ENCODE data around the gene DCAF17.
"Not testable (repeated sequence)": the region's sequence is repeated elsewhere in the genome, so short reads cannot be mapped to it uniquely, and the experiment has no call there.

Gene DCAF17

DNA sequence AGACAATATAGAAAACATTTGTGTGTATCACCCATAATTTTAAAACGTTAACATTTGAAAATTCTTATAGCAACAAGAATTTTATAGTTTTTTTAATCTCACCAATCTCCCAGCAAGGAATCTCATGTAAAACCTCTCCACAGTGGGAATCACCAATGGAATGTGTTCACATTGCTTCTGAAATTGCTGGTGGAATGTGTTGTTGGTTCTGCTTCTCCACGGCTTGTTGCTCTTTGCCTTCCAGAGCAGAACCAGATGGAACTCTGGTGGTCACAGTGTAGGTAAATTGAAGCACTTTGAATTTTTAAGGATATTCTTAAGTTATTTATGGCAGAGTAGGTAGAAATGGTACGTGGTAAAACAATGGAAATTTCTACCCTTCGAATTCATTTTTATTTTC, 35.1 kb downstream of the DCAF17 start:
- DNase-seq, result no peak

DNA sequence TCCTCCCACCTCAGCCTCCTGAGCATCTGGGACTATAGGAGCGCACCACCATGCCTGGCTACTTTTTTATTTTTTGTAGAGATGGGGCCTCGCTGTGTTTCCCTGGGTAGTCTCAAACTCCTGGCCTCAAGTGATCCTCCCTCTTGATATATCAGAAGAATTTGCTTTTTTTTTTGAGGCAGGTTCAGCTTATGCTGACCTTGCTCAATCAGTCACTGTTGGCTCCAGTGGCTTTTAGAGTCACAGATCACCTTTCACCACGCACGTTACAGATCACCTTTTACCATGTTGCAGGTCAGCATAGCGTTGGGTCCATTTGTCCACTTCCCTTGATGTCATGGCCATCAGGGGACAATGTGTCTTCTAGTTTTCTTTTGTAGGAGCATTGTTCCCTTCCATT, 36.1 kb downstream of the DCAF17 start:
- DNase-seq, result no peak

DNA sequence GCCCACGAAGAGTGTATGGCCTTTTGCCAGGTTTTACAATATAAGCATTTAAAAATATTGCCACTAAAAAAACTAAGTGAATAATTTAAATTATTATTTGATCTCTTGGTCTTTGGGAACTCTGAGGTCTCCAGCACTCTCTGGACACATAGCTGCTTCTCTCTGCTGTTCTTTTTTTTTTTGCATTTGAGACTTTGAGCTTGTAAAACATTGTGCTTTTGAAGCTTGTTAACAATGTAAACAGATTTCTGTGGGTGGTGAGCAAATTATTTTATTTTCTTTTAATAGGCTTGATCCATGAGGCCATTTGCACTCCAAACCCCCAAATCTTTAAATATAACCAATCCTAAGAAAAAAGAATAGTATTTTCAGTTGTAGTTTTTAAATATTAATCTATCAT, 42.0 kb downstream of the DCAF17 start:
- DNase-seq, result no peak

DNA sequence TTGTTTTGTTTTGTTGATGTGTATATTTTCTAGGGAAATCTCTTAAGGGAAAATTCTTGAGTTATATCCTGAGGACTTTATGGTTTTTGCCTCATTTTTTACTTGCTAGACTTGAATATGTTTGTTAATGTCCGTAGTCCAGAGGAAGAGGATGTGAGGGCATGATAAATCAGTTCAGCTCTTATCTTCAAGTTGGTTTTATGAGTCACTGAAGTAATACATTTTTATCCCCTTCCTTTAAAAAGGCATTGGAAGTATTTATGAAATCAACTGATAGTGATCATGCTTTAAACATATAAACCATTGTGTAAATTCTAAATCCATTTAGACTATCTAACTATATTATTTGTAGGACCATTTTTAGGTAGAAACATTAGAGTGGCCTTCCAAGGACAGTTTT, 44.3 kb downstream of the DCAF17 start:
- DNase-seq, result no peak

DNA sequence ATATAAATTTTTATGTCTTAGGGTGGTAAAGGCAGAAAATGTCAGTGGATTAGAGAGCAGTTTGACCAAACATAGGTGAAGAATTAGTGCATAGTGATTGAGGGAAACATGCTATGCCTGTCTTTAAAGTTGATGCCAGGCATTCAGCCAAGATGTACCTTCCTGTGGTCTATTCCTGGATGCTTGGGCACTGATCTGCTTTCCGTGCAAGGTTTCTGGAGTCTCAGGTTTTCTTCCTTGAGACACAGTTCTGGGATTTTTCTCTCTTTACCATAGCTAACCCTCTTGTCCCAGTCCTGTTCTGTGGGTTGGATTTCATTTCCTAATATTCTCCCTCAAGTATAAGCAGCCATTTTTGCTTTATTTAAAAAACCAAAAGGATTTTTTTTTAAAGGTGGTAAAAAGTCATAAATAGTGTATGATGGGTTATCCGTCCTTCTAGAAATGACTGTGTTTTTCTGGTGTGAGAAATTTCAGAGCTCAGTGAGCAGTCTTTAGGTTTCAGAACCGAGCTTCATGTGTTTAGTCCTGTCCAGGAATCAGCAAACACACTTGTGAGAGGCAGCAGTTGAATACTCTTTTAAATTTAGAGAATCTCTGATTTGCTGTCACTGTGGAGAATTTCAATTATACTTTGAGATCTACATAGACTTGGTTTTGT, 45.3 kb downstream of the DCAF17 start:
- DNase-seq, result peak; percentile 62

DNA sequence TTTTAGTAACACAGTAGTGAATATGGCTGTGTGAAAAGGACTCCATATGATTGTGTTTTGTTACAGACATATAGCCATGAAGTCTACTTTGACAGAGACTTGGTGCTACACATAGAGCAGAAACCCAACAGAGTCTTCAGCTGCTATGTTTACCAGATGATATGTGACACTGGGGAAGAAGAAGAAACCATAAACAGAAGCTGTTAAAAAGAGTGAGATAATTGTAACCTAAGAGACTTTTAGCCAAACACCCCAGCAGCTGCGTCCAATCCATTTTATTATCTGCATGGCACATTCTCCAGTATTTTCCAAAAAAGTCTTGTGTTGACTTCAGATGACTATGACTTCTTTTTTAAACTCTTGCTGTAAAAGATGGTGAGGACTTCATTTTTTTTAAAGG, 46.9 kb downstream of the DCAF17 start:
- no peak for DNase-seq

DNA sequence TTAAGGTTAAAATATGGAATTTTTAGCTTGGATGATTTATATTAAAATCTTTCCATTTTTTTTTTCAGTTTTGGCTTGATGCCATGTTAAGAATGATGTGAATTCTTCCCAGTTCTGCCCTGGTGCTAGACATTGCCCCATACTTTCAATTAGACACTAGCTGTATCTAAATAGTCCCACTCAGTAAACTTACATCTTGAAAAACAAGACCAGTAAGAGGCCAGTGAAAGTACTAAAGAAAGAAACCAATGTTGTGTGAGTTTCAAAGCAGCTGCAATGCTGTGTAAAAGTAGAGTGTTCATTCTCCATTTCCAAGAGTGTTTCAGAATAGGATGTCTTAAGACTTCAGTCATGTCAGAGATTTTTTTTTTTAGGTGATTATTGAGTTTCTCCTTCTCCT, 48.3 kb downstream of the DCAF17 start:
- DNase-seq, result no peak

DNA sequence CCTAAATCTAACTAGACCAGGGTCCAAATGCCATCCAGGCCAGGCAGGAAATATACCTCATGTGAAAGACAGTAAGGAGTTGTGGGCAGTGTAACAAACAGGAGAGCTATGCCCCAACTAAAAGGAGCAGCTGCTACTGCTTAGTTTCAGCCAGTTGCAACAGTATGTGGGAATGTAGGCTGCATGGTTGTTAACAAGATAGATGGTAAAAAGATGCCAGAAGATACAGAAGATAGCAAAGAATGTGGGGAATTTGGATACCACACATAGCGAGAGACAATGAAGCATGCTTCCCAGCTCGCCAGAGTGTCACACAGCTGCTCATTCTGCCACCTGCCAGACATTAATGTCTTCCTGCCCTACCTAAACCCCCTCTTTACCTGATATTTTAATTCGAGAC, 48.9 kb downstream of the DCAF17 start:
- DNase-seq, result no peak

DNA sequence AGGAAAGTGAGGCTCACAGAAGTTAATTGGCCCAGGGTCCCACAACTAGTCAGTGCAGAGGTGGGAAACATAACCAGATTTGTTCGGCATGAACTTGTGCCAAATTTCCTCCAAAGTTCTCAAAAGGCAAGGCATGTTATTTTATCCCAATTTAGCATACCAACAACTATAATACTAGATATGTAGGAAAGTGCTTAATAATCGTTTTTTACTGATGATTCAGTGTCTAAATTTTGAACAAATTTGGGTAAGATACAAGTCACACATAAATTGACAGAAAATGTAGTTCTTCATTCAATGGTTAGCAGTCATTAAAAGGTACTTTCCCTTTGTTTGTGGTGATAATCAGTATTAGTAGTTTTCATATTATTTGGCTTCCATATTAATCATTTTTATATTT, 49.8 kb downstream of the DCAF17 start:
- DNase-seq, result no peak

DNA sequence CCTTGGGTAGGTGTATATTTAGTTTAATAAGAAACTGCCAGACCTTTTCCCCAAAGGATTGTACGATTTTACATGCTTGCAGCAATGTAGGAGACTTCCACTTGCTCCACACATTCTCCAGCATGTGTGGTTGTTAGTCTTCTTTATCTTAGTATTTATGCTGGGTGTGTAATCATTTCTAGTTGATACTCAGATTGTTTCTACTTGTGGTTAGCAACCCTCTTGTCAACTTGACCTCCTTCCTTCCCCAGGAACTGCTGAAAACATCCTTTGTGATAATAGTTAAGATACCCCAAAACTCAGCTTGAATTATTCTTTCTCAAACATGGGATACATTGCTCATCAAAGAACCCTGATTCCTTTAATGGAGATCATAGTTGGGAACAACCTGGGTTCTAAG, 51.1 kb downstream of the DCAF17 start:
- DNase-seq, result peak; percentile 7

DNA sequence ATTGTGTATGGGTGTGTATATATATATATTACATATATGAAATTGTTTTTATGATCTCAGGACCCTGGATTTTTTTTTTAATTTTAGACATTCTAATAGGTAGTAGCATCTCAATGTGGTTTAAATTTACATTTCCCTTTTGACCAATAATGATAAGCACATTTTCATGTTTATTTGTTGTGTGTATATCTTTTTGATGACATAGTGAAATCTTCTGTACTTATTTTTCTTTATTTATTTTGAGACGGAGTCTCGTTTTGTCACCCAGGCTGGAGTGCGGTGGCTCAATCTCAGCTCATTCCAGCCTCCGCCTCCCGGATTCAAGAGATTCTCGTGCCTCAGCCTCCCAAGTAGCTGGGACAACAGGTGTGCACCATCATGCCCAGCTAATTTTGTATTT, 53.2 kb downstream of the DCAF17 start:
- no peak for DNase-seq

DNA sequence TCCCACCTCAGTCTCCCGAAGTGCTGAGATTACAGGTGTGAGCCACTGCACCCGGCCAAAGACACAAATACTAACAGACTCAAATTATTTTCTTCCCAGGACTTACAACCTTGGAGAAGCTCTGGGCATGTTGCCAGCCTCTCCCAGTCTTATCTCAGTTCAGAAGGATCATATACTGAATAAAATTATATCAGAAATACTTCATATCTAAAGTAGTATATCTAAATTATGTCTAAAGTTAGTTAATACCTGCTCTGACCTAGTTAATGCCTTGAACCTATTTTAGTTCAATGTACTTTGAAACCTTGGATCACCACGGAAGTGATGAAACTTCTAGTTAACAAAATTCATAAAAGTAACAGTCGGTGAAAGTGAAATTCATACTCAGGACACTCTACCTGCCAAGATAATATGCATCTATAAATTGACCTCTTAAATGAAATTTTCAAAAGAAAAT, 53.8 kb downstream of the DCAF17 start:
- no peak for DNase-seq

DNA sequence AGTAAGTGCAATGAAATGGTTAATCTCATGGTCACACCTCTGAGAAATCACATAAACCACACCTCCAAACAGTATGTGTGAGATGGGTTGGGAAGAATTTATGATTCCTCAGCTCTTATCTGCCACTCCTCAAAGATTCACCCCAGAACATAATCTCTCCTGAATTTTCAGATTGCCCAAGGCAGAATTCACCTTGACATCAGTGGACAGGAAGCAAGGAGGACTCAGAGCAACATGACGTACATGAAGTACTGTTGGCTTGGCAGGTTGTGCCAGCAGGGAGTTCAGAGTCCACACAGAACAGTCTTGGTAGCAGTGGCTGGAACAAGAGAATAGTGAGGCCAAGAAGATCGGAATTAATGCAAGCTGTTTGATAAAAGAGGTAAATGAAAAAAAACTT, 56.6 kb downstream of the DCAF17 start:
- DNase-seq, result no peak

DNA sequence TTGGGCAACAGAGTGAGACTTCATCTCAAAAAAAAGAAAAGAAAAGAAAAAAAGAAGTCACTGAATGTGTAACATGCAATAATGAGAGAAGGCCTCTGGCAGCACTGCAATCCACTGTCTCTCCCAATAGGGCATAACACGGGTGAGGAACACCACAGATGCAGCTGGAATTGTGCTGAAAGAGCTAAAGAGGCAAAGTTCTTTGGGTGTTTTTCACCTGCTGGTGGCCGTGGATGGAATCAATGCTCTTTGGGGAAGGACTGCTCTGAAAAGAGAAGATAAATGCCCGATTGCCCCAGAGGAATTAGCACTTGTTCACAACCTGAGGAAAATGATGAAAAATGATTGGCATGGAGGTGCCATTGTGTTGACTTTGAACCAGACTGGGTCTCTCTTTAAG, 57.3 kb downstream of the DCAF17 start:
- DNase-seq, result no peak

DNA sequence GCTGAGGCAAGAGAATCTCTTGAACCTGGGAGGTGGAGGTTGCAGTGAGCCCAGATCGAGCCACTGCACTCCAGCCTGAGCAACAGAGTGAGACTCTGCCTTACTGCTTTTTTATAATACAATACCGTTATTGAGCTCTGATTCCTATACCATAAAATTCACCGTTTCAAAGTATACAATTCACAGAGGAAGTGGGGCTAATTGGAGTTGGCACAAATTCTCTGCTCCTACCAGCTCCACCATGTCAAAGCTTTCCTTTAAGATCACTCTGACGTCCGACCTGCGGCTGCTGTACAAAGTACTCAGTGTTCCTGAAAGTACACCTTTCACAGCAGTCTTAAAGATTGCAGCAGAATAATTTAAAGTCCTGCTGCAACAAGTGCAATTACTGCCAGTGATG, 58.6 kb downstream of the DCAF17 start:
- no peak for DNase-seq

DNA sequence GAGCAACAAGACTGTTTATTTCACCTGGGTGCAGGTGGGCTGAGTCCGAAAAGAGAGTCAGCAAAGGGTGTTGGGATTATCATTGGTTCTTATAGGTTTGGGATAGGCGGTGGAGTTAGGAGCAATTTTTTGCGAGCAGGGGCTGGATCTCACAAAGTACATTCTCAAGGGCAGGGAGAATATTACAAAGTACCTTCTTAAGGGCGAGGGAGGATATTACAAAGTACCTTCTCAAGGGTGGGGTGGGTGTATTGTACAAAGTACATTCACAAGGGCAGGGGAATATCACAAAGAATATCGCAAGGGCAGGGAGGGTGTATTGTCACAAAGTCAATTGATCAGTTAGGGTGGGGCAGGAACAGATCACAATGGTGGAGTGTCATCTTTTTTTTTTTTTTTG, 63.6 kb downstream of the DCAF17 start:
- not testable (repeated sequence) for DNase-seq

DNA sequence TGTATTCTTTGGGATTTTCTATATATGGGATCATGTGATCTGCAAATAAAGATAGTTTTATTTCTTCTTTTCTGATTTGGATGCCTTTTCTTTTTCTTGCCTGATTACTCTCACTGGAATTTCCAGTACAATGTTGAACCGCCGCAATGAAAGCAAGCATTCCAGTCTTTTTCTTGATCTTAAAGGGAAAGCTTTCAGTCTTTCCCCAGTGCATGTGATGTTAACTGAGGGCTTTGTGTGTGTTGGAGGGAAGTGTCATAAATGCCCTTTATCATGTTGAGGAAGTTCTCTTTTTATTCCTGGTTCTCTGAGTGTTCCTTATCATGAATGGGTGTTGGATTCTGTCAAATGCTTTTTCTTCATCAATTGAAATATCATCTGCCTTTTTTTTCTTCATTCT, 71.3 kb downstream of the DCAF17 start:
- DNase-seq, result no peak

DNA sequence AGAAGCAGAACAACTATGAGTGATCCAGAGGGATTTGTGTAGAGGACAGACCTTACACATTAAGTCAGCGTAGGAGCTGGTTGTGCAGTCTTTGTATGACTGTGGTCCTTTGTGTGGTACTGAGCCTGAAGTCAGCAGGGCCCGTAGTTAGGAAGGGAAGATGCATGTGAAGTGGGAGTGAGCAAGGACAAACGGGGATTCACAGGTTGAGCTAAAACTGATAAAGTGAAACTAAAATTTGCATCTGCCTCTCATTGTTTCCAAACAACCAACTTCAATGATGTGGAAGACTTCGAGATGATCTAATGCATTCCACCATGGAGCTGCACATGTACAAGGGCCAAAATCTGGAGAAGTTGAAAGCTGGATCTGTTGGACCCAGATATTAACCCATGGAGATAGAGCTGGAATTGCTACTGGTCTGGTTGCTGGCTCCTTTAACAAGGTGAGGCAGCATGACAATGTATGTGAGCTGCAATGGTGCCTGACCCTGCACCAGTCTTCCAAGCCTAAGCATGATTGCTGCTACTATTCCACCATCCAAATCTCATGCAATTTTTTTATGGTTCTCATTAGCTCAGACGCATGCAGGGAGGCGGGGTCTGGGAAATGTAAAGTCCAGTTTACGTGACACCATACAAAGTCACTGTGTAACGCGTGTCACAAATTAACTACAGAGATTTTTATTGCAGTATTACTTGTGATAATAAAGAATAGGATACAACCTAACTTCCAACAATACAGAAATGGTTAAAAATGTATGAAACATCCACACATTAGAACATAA, 76.1 kb downstream of the DCAF17 start:
- peak; percentile 6 for DNase-seq

DNA sequence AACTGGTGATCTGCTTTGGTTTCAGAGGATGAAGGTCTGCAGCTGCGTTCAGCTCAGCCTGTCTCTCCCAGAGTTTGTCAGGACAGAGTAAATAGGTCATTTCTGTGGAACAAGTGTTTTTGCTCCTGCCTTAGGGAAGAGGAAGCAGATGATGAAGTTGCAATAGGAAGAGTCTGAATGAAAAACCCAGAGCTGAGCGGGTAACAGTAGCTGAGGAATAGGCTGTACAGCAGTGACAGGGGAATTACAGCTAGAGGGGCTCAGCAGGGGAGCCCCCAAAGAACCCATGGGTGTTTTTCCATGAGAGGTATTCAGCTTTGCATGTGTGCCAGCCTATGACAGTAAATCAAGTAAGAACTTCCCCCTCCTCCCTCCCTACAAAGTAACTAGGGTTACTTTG, 78.0 kb downstream of the DCAF17 start:
- no peak for DNase-seq

DNA sequence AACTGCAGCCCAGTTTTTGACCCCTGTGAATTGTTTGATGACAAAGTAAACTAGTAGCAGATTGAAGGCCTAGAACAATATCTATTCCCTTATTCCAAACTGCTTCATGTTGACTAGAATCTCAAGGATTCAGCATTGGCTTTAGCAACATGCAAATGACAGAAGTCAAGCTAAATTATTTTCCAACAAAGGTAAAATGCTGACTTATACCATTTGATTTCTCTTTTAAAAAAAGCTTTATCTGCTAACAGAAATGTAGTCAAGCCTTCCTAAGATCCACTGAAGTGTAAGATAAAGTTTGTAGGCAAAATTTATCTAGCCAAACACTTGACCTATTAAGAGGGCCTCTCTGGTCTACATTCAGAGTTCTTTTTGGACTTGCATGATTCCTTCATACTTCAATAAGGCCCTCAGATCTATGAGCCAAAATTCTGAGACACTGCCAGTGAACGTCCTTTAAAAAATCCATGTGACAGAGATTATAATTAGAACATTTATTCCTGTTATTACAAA, 78.7 kb downstream of the DCAF17 start:
- DNase-seq, result no peak

DNA sequence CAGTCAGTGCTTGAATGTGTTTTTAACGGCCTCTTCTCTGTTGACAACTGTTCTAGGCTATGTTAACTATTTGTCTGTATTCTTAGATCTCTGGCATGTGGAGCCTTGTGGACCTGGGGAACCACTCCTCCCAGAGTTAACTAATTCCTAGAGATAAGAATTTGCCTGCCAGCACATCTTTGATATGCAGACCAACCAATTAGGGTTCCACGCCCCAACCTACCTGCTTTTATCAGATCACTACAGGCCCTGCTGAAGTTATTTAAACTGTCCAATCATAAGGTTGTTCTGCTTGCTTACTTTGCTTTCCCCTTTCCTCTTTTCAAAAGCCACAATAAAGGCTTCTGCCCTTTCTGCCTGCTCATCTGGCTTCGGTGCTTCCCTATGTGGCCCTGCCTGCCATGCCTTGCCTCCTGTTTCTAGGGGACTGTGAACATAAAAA, 79.7 kb downstream of the DCAF17 start:
- DNase-seq, result no peak

DNA sequence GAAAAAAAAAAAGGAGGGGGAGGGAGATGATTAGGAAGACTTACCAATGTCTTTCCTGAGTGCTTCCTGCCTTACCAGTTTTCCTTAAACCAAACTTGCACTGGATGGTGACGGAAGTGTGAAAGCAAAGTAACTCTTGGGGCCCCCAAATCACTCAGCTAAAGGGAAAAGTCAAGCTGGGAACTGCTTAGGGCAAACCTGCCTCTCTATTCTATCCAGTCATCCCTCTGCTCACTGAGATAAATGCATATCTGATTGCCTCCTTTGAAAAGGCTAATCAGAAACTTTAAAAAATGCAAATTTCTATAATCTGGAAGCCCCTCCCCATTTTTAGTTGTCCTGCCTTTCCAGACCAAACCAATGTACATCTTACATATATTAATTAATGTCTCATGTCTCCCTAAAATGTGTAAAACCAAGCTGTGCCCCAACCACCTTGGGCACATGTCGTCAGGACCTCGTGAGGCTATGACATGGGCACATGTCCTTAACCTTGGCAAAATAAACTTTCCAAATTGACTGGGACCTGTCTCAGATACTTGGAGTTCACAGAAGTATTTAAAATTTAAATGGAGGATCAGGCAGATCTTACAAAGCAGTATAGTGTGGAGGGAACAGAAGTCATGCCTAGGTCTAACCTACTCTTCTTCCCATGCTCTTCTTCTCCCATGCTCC, 81.0 kb downstream of the DCAF17 start:
- DNase-seq, result no peak

DNA sequence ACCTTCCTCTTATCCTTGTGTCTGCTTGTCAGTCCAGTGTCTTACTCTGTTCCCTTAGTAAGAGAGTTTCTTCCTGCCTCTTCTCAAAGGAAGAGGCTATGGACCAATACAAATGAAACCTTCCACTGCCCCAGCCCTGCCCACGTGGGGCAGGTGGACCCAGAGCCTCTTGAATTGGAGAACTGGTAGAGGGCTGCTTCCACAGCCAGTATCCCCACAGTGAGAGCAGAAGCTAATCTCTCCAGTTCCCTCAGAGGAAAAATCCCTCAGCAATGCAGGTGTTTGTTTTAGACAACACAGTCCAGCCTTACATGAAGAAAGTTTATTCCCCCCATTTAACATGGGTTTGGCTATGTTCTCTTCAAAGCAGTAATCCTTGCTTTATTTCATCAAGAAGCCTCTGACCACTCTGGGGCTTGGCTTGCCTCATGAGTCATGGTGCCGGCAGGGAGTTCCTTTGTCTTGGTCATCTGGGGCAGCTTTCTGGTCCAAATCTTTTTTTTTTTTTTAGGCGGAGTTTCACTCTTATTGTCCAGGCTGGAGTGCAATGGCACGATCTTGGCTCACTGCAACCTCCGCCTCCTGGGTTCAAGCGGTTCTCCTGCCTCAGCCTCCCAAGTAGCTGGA, 81.8 kb downstream of the DCAF17 start:
- DNase-seq, result no peak

Data from activated CD4-positive, alpha-beta T cell treated with anti-CD3 and anti-CD28 coated beads, Interleukin-2, Interleukin-6, amounts not matched to agents 100 ng/mL and 50 ng/mL, durations not matched to agents 16 hours and 8 hours (primary cell).